Iris pigment epithelial cell (primary cell): Measurements from ENCODE around the gene DONSON.
"Not testable (repeated sequence)": the region's sequence is repeated elsewhere in the genome, so short reads cannot be mapped to it uniquely, and the experiment has no call there.

Experiments
- DNase-seq: peaks from one replicate; pipeline ENCODE4 v3.0.0-alpha.2; 2011; ENCODE audit warnings: low read depth

The DONSON gene

GRCh38 chr21:33588485-33589335 lies at the start of gene DONSON:
DONSON (minus strand) TSS chr21:33588684; CDS start chr21:33588641, 43 bp downstream.
- peak; percentile 68 for DNase-seq

- DNase-seq = no peak
Measured at GRCh38 chr21:33634254-33634653, 45.8 kb upstream of the DONSON start.

GRCh38 chr21:33626151-33626550 lies 37.7 kb upstream of the DONSON start:
- DNase-seq = not testable (repeated sequence)

- DNase-seq = no peak
Measured at GRCh38 chr21:33622253-33622652, 33.8 kb upstream of the DONSON start.

- no peak for DNase-seq
Measured at GRCh38 chr21:33619726-33620125, 31.2 kb upstream of the DONSON start.

GRCh38 chr21:33618407-33618806 lies 29.9 kb upstream of the DONSON start:
- DNase-seq = no peak

GRCh38 chr21:33617565-33617964 lies 29.1 kb upstream of the DONSON start:
- not testable (repeated sequence) for DNase-seq

- no peak for DNase-seq
Measured at GRCh38 chr21:33611006-33611744, 22.7 kb upstream of the DONSON start.

GRCh38 chr21:33608559-33608958 lies 20.1 kb upstream of the DONSON start:
- peak; percentile 63 for DNase-seq

- DNase-seq = no peak
Measured at GRCh38 chr21:33598051-33598450, 9.6 kb upstream of the DONSON start.

- peak; percentile 26 for DNase-seq
Measured at GRCh38 chr21:33587792-33588484, 546 bp downstream of the DONSON start.

- no peak for DNase-seq
Measured at GRCh38 chr21:33586927-33587326, 1.6 kb downstream of the DONSON start.

GRCh38 chr21:33584455-33584854 lies 4.0 kb downstream of the DONSON start:
- DNase-seq = no peak

GRCh38 chr21:33578959-33579542 lies 9.4 kb downstream of the DONSON start:
- DNase-seq = peak; percentile 25

GRCh38 chr21:33578214-33578613 lies 10.3 kb downstream of the DONSON start:
- peak; percentile 56 for DNase-seq

GRCh38 chr21:33576741-33577141 lies 11.7 kb downstream of the DONSON start:
- DNase-seq = peak; percentile 26

- peak; percentile 33 for DNase-seq
Measured at GRCh38 chr21:33572350-33572749, 16.1 kb downstream of the DONSON start.

GRCh38 chr21:33569991-33570390 lies 18.5 kb downstream of the DONSON start:
- no peak for DNase-seq

- no peak for DNase-seq
Measured at GRCh38 chr21:33568448-33568847, 20.0 kb downstream of the DONSON start.

- DNase-seq = no peak
Measured at GRCh38 chr21:33567914-33568313, 20.6 kb downstream of the DONSON start.

- no peak for DNase-seq
Measured at GRCh38 chr21:33566514-33566913, 22.0 kb downstream of the DONSON start.

- DNase-seq = no peak
Measured at GRCh38 chr21:33562389-33562788, 26.1 kb downstream of the DONSON start.
